K562 (cell line): ENCODE measurements around the gene TIMM10. TPM values are rescaled to one million over a fixed set of nuclear protein-coding genes. Genes with fewer than 3 reads are reported as not detected.

Experiments
- ATAC-seq: fragments of 200-7000 bp; cut with Tn5 transposase; 3 replicates; pipeline ENCODE4 v1.9.1; 2020; ENCODE audit warnings: moderate library complexity
- BruUV-seq: library from RNA; stranded (reverse); fragments of 400-500 nt; replicated peaks from 2 replicates; lab custom pipeline; 2021; lab: Mats Ljungman, UMichigan
- CTCF ChIA-PET: fragments of 300-600 bp; formaldehyde crosslinking; extraction: SDS; loops from one replicate; lab custom pipeline; 2021; ENCODE audit warnings: low intra/inter-chr PET ratio; lab: Yijun Ruan, JAX
- POLR2A ChIA-PET: fragments of 300-600, 350-650 bp; sonication (Branson Sonifier 250); formaldehyde crosslinking; extraction: SDS; loops from one replicate; lab custom pipeline; 2021; ENCODE audit warnings: antibody characterized with exemption, inconsistent platforms; lab: Yijun Ruan, JAX
- DNase-seq, 4 experiments: peaks; one replicate each; pipeline versions ENCODE4 v3.0.0 to v3.0.0-alpha.2; 2011 to 2018; ENCODE audit warnings: low spot score in 3 of 4, mixed read lengths in 3 of 4; ENCODE audit errors: extremely low read depth in 1 of 4
- FAIRE-seq: peaks from 2 replicates; lab custom pipeline; 2011; peaks lifted over from hg19 to GRCh38; lab: Jason Lieb, UNC
- H2AFZ ChIP-seq: 2 replicates; pipeline ENCODE4 v1.6.0; 2011; ENCODE audit warnings: low read depth, low read length, control low read depth, inconsistent platforms
- H3K27ac ChIP-seq: fragments of 200-600 bp; 3 replicates; pipeline ENCODE4 v1.8.0; 2011; ENCODE audit warnings: low read depth, mild to moderate bottlenecking, control low read depth, inconsistent platforms, low read length, moderate library complexity, mixed read lengths; ENCODE audit errors: extremely low read depth
- H3K27me3 ChIP-seq, 2 experiments: fragments of 300-600 bp in 1 of 2; 2 replicates in 1 of 2; 3 replicates in 1 of 2; pipeline versions ENCODE4 v1.6.0 to v1.8.0; 2011; ENCODE audit warnings: inconsistent platforms in 2 of 2, low read length in 2 of 2, mild to moderate bottlenecking in 1 of 2, mixed read lengths in 1 of 2, moderate library complexity in 1 of 2; ENCODE audit not compliant: control insufficient read depth in 2 of 2, insufficient read depth in 2 of 2
- H3K36me3 ChIP-seq: fragments of 300-600 bp; 3 replicates; pipeline ENCODE4 v1.8.0; 2011; ENCODE audit warnings: mild to moderate bottlenecking, low read length, inconsistent platforms; ENCODE audit not compliant: control insufficient read depth, insufficient read depth
- H3K4me1 ChIP-seq, 2 experiments: fragments of 200-600 bp in 1 of 2; replicated peaks in 1 of 2; 2 replicates in 1 of 2; 3 replicates in 1 of 2; pipeline versions ENCODE4 v1.5.1 to v1.8.0; 2011; ENCODE audit warnings: inconsistent platforms in 2 of 2, low read length in 2 of 2, mild to moderate bottlenecking in 1 of 2, mixed read lengths in 1 of 2, moderate library complexity in 1 of 2; ENCODE audit not compliant: control insufficient read depth in 2 of 2, insufficient read depth in 2 of 2
- H3K4me2 ChIP-seq: 2 replicates; pipeline ENCODE4 v1.6.1; 2011; ENCODE audit warnings: low read length, control low read depth, inconsistent platforms, mixed read lengths; ENCODE audit not compliant: insufficient read depth
- H3K4me3 ChIP-seq: fragments of 200-600 bp; sonication (generic), shearing (Covaris generic); 2 replicates; pipeline ENCODE4 v1.5.1; 2016; ENCODE audit warnings: control low read depth, inconsistent platforms
- H3K79me2 ChIP-seq: fragments of 200-600 bp; 3 replicates; pipeline ENCODE4 v1.8.0; 2011; ENCODE audit warnings: low read length, inconsistent platforms; ENCODE audit not compliant: control insufficient read depth, insufficient read depth
- H3K9ac ChIP-seq, 2 experiments: 2 replicates each; pipeline versions ENCODE4 v1.6.0 to v1.6.1; 2011; ENCODE audit warnings: low read depth in 2 of 2, low read length in 2 of 2, control low read depth in 1 of 2, inconsistent platforms in 1 of 2, mild to moderate bottlenecking in 1 of 2, mixed read lengths in 1 of 2; ENCODE audit not compliant: insufficient read depth in 1 of 2
- H3K9me1 ChIP-seq: one replicate; pipeline ENCODE4 v1.6.0; 2011; ENCODE audit warnings: inconsistent platforms, mild to moderate bottlenecking, low read length, moderate library complexity; ENCODE audit not compliant: control insufficient read depth, insufficient read depth
- H3K9me3 ChIP-seq: replicated peaks from 2 replicates; pipeline ENCODE4 v1.5.1; 2011; ENCODE audit warnings: low read depth, low read length, inconsistent platforms; ENCODE audit not compliant: control insufficient read depth, insufficient read depth
- H4K20me1 ChIP-seq: replicated peaks from 2 replicates; pipeline ENCODE4 v1.6.1; 2011; ENCODE audit warnings: low read length, inconsistent platforms, mixed read lengths; ENCODE audit not compliant: control insufficient read depth, insufficient read depth
- HDAC2 ChIP-seq: fragments of 450-650 bp; IDR thresholded peaks from 2 replicates; pipeline ENCODE4 v1.6.1; 2016; ENCODE audit warnings: mild to moderate bottlenecking
- MYC ChIP-seq, 2 experiments: fragments of 250-450 bp in 1 of 2; sonication (Bioruptor Pico) in 1 of 2; IDR thresholded peaks; 2 replicates each; pipeline versions ENCODE4 v1.5.1 to v1.6.1; 2012 to 2021; ENCODE audit warnings: low read depth in 2 of 2, borderline replicate concordance in 1 of 2, improper control_type of control experiment in 1 of 2, low read length in 1 of 2, mild to moderate bottlenecking in 1 of 2, moderate library complexity in 1 of 2
- NEUROD1 ChIP-seq: fragments of 150-350 bp; IDR thresholded peaks from 2 replicates; pipeline ENCODE4 v1.6.1; 2014; ENCODE audit warnings: borderline replicate concordance, low read length, low read depth; ENCODE audit not compliant: partially characterized antibody
- PTBP1 ChIP-seq: fragments of 200-400 bp; formaldehyde crosslinking; IDR thresholded peaks from 2 replicates; pipeline ENCODE4 v1.6.1; 2017; ENCODE audit warnings: low read depth, low read length
- SMC3 ChIP-seq: conservative IDR thresholded peaks from 2 replicates; pipeline ENCODE4 v1.6.1; 2011; ENCODE audit warnings: low read depth, low read length, improper control_type of control experiment; ENCODE audit not compliant: insufficient read depth
- WGBS: fragments of 100-300 bp; shearing (Covaris generic); methylation state at CpG from one replicate; pipeline ENCODE4 v1.1.6; 2016; ENCODE audit warnings: low coverage, mixed read lengths; ENCODE audit not compliant: insufficient coverage; ENCODE audit errors: missing lambda C conversion rate; 5-methylcytosine and 5-hydroxymethylcytosine counted together
- in situ Hi-C: fragments of 300-500 bp; cut with MboI; formaldehyde crosslinking; loops from 4 replicates; pipeline ENCODE4 v1.15.0; 2018; ENCODE audit warnings: inconsistent platforms, mixed read lengths
- intact Hi-C: fragments of 100-400 bp; cut with micrococcal nuclease; formaldehyde crosslinking; loops from 2 replicates; pipeline ENCODE4 v1.14.2; 2022
- polyA plus RNA-seq, 8 experiments: library from polyadenylated mRNA; depleted of rRNA in 4 of 8; stranded (reverse) in 5 of 8; unstranded in 3 of 8; fragments of >200 nt; fragmentation: Nextera tagmentation in 2 of 8; fragmentation: Illumina TruSeq in 1 of 8; extraction: Ambion mirVana in 2 of 8; extraction: Trizol in 1 of 8; gene quantifications; 2 replicates each; pipeline versions ENCODE4 v1.2.1 to v1.2.3, GENCODE V29; 2011 to 2014; ENCODE audit warnings: inconsistent platforms in 1 of 8, missing spikeins in 1 of 8
- total RNA-seq, 7 experiments: library from RNA; depleted of rRNA in 6 of 7; stranded (reverse); fragments of >200 nt in 6 of 7; fragmentation: Illumina TruSeq in 2 of 7; extraction: Trizol in 2 of 7; gene quantifications; 2 replicates each; pipeline versions ENCODE4 v1.2.1 to v1.2.3, GENCODE V29; 2011 to 2021; ENCODE audit warnings: low replicate concordance in 1 of 7
- TF ChIP-seq, protein P1 (sequence below): fragments of 250-450 bp; sonication (Bioruptor Pico); IDR thresholded peaks from 2 replicates; pipeline ENCODE4 v1.5.0; 2021; ENCODE audit warnings: mild to moderate bottlenecking, moderate library complexity

TIMM10 gene
- total and polyA plus RNA-seq, 9 of the 15 experiments (the other 6 are each of a cell fraction or from before 2014, with no cell fraction given), result 109 to 553 (median 172) TPM

DNA sequence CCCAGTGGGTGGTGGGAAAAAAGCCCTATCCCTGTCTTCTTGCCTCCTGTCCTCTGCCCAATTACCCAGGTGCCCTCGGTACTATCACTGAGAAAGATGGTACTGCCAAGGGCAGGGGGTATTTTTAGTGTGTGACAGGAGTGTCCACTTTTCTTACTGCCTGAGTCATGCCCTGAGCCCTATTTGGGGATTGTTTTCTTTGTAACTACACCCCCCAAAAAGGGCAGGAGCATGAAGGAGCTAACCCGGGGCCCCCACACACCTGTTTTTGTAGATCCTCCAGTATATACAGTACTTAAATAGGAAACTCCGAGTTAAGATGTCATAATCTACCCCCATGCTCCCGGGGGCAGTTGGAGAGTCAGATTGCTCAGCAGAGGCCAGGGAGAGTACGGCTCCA lies 10.6 kb upstream of the TIMM10 start:
- no peaks in the 10 kb centered on the region for H3K9me1 ChIP-seq
- no peaks in the 10 kb centered on the region for H3K9me3 ChIP-seq
- peaks cover 0 to 14% of the 10 kb centered on the region in 2 experiments; a peak in 2 of 5 replicates for H3K27me3 ChIP-seq
- no peak for FAIRE-seq
- no peak overlapping the region for H3K27ac ChIP-seq
- H3K36me3 ChIP-seq, result no peaks in the 10 kb centered on the region
- H3K4me1 ChIP-seq, result peaks cover 0 to 12% of the 10 kb centered on the region in 2 experiments; a peak in 3 of 5 replicates
- no peaks in the 10 kb centered on the region for H3K79me2 ChIP-seq
- ChIA-PET POLR2A (interaction anchor here (0.7 kb wide), 1 partner anchor 28 kb away, joined by 4 read pairs; no protein-coding TSS in a partner anchor), CTCF (no interaction called here)
- WGBS, result 9% methylated on average over 5 of the region's 5 CpGs
- no peaks in the 10 kb centered on the region for H4K20me1 ChIP-seq
- no peak overlapping the region for H2AFZ ChIP-seq
- in situ Hi-C loops, result no loop called here
- intact Hi-C loops, result no loop called here
- TF ChIP-seq MYC (IDR thresholded peaks at IDR 0.05; ENCODE audit: low read depth, low read length) (no peak), MYC (CRISPR knock-in tag; IDR thresholded peaks at IDR 0.05; ENCODE audit: borderline replicate concordance, low read depth) (no peak), HDAC2 (no peak), NEUROD1 (no peak), PTBP1 (no peak), SMC3 (no peak)
- TF ChIP-seq, protein P1, sequence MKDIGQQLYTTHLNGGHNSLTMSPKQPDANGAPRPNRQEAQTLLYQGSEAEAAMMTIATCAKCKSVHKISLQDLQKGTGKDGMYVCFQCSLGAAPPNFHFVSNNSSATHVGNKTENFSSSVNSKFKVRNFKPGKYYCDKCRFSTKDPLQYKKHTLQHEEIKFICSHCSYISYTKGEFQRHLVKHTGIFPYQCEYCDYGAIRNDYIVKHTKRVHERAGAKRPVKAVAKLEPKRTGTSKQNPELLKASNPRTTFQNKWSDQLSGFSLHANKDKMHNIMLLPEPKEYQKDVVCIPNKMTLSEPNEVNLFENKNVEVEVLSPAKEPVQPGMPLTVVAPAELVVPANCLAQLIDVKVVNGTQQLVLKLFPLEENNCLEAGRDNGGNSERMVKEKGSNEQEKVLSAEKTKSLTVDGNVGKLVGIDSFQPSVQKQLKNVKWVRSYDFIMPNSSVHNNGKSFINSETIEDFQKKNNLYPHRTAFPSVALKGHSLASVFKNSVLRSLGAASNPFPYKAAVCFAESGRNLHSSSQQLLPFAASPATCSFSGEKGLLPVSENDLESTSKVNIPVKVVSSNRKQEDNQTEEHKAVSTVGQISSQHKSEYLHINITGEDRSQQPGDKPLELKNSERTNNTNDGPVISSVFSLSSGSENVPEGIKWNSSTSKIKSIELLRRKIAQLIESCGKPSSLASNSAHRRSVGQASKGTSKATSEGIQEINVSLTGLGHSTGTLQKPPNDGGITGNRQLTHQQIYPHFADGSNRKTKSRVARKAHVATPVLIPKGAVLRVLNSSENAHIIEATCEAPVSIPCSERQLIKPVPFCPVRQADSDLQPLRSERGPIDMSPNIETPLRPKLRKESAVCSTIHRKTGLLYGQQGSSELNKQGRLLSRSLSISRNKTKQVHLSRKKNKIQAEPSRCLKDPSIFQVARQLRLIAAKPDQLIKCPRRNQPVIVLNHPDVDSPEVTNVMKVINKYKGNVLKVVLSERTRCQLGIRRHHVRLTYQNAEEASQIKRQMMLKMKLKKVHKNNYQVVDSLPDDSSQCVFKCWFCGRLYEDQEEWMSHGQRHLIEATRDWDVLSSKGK (CRISPR knock-in tag), result no peak
- no peak overlapping the region for H3K4me2 ChIP-seq
- no peak for DNase-seq
- BruUV-seq, result no TSS peak
- no peak overlapping the region for H3K4me3 ChIP-seq
- H3K9ac ChIP-seq, result no peak overlapping the region
- ATAC-seq, result no peak
